Spleen (tissue), 11 donors: Measurements from ENCODE around the gene TTLL11. TPM values are rescaled to one million over a fixed set of nuclear protein-coding genes. Genes with fewer than 3 reads are reported as not detected.

Experiments
- DNase-seq: peaks from one replicate; pipeline ENCODE4 v3.0.0-alpha.2; 2020
- H3K27ac ChIP-seq, 8 donors: fragments of 200-600 bp; sonication (generic) in 7 of 8; 1 replicate in 4 of 8; 2 replicates in 4 of 8; pipeline versions ENCODE4 v1.5.0 to v1.8.0; 2016 to 2021; ENCODE audit warnings: inconsistent platforms in 4 of 8, mild to moderate bottlenecking in 4 of 8, moderate library complexity in 1 of 8
- H3K27me3 ChIP-seq, 7 donors: fragments of 200-600 bp; sonication (generic) in 6 of 7; replicated peaks in 1 of 7; 1 replicate in 4 of 7; 2 replicates in 3 of 7; pipeline versions ENCODE4 v1.5.0 to v1.8.0; 2016 to 2021; ENCODE audit warnings: inconsistent platforms in 3 of 7, mild to moderate bottlenecking in 1 of 7
- H3K36me3 ChIP-seq, 6 donors: fragments of 200-600 bp; sonication (generic) in 5 of 6; 1 replicate in 4 of 6; 2 replicates in 2 of 6; pipeline versions ENCODE4 v1.5.0 to v1.8.0; 2016 to 2021; ENCODE audit warnings: inconsistent platforms in 2 of 6
- H3K4me1 ChIP-seq, 6 donors: fragments of 200-600 bp; sonication (generic) in 5 of 6; 1 replicate in 3 of 6; 2 replicates in 3 of 6; pipeline versions ENCODE4 v1.5.0 to v1.8.0; 2016 to 2021; ENCODE audit warnings: inconsistent platforms in 3 of 6
- H3K4me3 ChIP-seq, 8 donors: fragments of 200-600 bp; sonication (generic) in 7 of 8; 1 replicate in 4 of 8; 2 replicates in 4 of 8; pipeline versions ENCODE4 v1.5.0 to v1.8.0; 2016 to 2021; ENCODE audit warnings: inconsistent platforms in 4 of 8, mild to moderate bottlenecking in 4 of 8, moderate library complexity in 2 of 8
- H3K9me3 ChIP-seq, 8 donors: fragments of 200-600 bp; sonication (generic) in 7 of 8; 1 replicate in 4 of 8; 2 replicates in 4 of 8; pipeline versions ENCODE4 v1.5.0 to v1.8.0; 2016 to 2021; ENCODE audit warnings: inconsistent platforms in 4 of 8
- CTCF ChIP-seq, 11 experiments: fragments of 200-600 bp in 7 of 11; fragments of 450-650 bp in 4 of 11; sonication (generic) in 4 of 11; IDR thresholded peaks in 8 of 11; conservative IDR thresholded peaks in 3 of 11; 1 replicate in 7 of 11; 2 replicates in 4 of 11; pipeline versions ENCODE4 v1.4.0 to v1.8.0; 2016 to 2021; ENCODE audit warnings: antibody characterized with exemption in 11 of 11, inconsistent platforms in 4 of 11, mild to moderate bottlenecking in 1 of 11
- POLR2A ChIP-seq, 3 donors: fragments of 450-650 bp; IDR thresholded peaks; one replicate each; pipeline ENCODE4 v1.5.1; 2017; ENCODE audit warnings: antibody characterized with exemption in 3 of 3, mild to moderate bottlenecking in 1 of 3
- POLR2AphosphoS5 ChIP-seq, 3 donors: sonication (generic); formaldehyde crosslinking; IDR thresholded peaks; one replicate each; pipeline ENCODE4 v1.5.1; 2017; ENCODE audit warnings: antibody characterized with exemption in 3 of 3
- WGBS, 5 donors: extraction: QIAGEN DNeasy Blood & Tissue Kit in 3 of 5; methylation state at CpG; one replicate each; pipeline versions ENCODE4 v1.1.5 to v1.1.7; 2013 to 2018; 5-methylcytosine and 5-hydroxymethylcytosine counted together
- intact Hi-C: fragments of 100-400 bp; cut with DNase I; formaldehyde crosslinking; loops from one replicate; pipeline ENCODE4 v1.15.0; 2023; ENCODE audit warnings: low total_unique reads
- polyA plus RNA-seq, 3 donors: library from polyadenylated mRNA; stranded (reverse); fragments of 200-250 nt; gene quantifications; one replicate each; pipeline ENCODE4 v1.2.1, GENCODE V29; 2013
- total RNA-seq, 7 donors: library from RNA; depleted of rRNA in 3 of 7; stranded (reverse); fragments of >200 nt in 3 of 7; fragmentation: NEBNext Ultra II Directional in 4 of 7; extraction: Animal tissue kit (Norgen Biotek cat#: 25700) in 4 of 7; gene quantifications; one replicate each; pipeline versions ENCODE4 v1.1.0 to v1.2.1, GENCODE V29; 2016 to 2021
- donor health status: healthy with polysubstance abuse.
- donor health status: DM: no; HTN: no; CAD: no; lungs with moderate emphysema.
- donor health status: DM: no; HTN: no; CAD: no.
- donor health status: Bipolar disorder and iron deficiency.
- donor health status: healthy.
- donor health status: DM: no; HTN: no; CAD: no.
- donor health status: DM: yes; HTN: yes; CAD: no.

The TTLL11 gene
- total and polyA plus RNA-seq, 10 donors, result 1.6 to 12.8 (median 7.3) TPM

- no peak for DNase-seq
- no peak overlapping the region for H3K4me3 ChIP-seq
- TF ChIP-seq POLR2A (IDR thresholded peaks at IDR 0.05), result no peak
- no peak for TF ChIP-seq POLR2AphosphoS5 (IDR thresholded peaks at IDR 0.05)
- TF ChIP-seq CTCF (IDR thresholded peaks at IDR 0.05 in 8 of 11, conservative IDR thresholded peaks at IDR 0.05 in 3 of 11), result no peak
- 96 to 100% (median 97%) methylated on average over 10 of the region's 10 CpGs for WGBS, 5 donors
- no peaks in the 10 kb centered on the region for H3K4me1 ChIP-seq
- no peaks in the 10 kb centered on the region for H3K27me3 ChIP-seq
- peaks cover 0 to 14% (median 0%) of the 10 kb centered on the region in 6 donors for H3K36me3 ChIP-seq
- H3K27ac ChIP-seq, result no peak overlapping the region
- H3K9me3 ChIP-seq, result no peaks in the 10 kb centered on the region
- intact Hi-C loops, result no loop called here
Measured at GRCh38 chr9:121870271-121870670, 222.8 kb downstream of the TTLL11 start.

- Histone ChIP-seq H3K9me3 (no peaks in the 10 kb centered on the region), H3K36me3 (peaks cover 0 to 14% (median 0%) of the 10 kb centered on the region in 6 donors), H3K4me1 (no peaks in the 10 kb centered on the region), H3K4me3 (no peak overlapping the region), H3K27ac (no peak overlapping the region), H3K27me3 (no peaks in the 10 kb centered on the region)
- intact Hi-C loops, result no loop called here
- no peak for DNase-seq
- TF ChIP-seq CTCF (IDR thresholded peaks at IDR 0.05 in 8 of 11, conservative IDR thresholded peaks at IDR 0.05 in 3 of 11) (no peak), POLR2A (IDR thresholded peaks at IDR 0.05) (no peak), POLR2AphosphoS5 (IDR thresholded peaks at IDR 0.05) (no peak)
- 82 to 92% (median 88%) methylated on average over 1 of the region's 1 CpG for WGBS, 5 donors
Measured at GRCh38 chr9:121868626-121869025, 224.5 kb downstream of the TTLL11 start.

GRCh38 chr9:121866927-121867326, 226.2 kb downstream of the TTLL11 start:
- no peak for TF ChIP-seq POLR2A (IDR thresholded peaks at IDR 0.05)
- no peak overlapping the region for H3K4me3 ChIP-seq
- no peaks in the 10 kb centered on the region for H3K27me3 ChIP-seq
- peaks cover 0 to 14% (median 0%) of the 10 kb centered on the region in 6 donors for H3K36me3 ChIP-seq
- 75 to 86% (median 83%) methylated on average over 1 of the region's 1 CpG for WGBS, 5 donors
- H3K9me3 ChIP-seq, result no peaks in the 10 kb centered on the region
- H3K4me1 ChIP-seq, result no peaks in the 10 kb centered on the region
- no peak for DNase-seq
- no peak overlapping the region for H3K27ac ChIP-seq
- intact Hi-C loops, result no loop called here

- peaks cover 0 to 14% (median 0%) of the 10 kb centered on the region in 6 donors for H3K36me3 ChIP-seq
- DNase-seq, result no peak
- intact Hi-C loops, result no loop called here
- H3K4me3 ChIP-seq, result no peak overlapping the region
- no peak overlapping the region for H3K27ac ChIP-seq
- H3K4me1 ChIP-seq, result peaks cover 0 to 3% (median 0%) of the 10 kb centered on the region in 6 donors
- 89 to 95% (median 93%) methylated on average over 7 of the region's 7 CpGs for WGBS, 5 donors
- H3K27me3 ChIP-seq, result no peaks in the 10 kb centered on the region
- H3K9me3 ChIP-seq, result no peaks in the 10 kb centered on the region
- no peak for TF ChIP-seq CTCF (IDR thresholded peaks at IDR 0.05 in 8 of 11, conservative IDR thresholded peaks at IDR 0.05 in 3 of 11)
- TF ChIP-seq POLR2AphosphoS5 (IDR thresholded peaks at IDR 0.05), result no peak
- no peak for TF ChIP-seq POLR2A (IDR thresholded peaks at IDR 0.05)
Measured at GRCh38 chr9:121865884-121866283, 227.2 kb downstream of the TTLL11 start.

GRCh38 chr9:121865060-121865459, 228.0 kb downstream of the TTLL11 start:
- peaks cover 0 to 8% (median 0%) of the 10 kb centered on the region in 6 donors for H3K36me3 ChIP-seq
- H3K27ac ChIP-seq, result no peak overlapping the region
- H3K9me3 ChIP-seq, result no peaks in the 10 kb centered on the region
- intact Hi-C loops, result no loop called here
- H3K4me3 ChIP-seq, result no peak overlapping the region
- no peaks in the 10 kb centered on the region for H3K27me3 ChIP-seq
- peaks cover 0 to 3% (median 0%) of the 10 kb centered on the region in 6 donors for H3K4me1 ChIP-seq
- TF ChIP-seq POLR2A (IDR thresholded peaks at IDR 0.05) (no peak), POLR2AphosphoS5 (IDR thresholded peaks at IDR 0.05) (no peak), CTCF (IDR thresholded peaks at IDR 0.05 in 8 of 11, conservative IDR thresholded peaks at IDR 0.05 in 3 of 11) (no peak)
- DNase-seq, result no peak
- WGBS, 5 donors, result 88 to 95% (median 92%) methylated on average over 6 of the region's 6 CpGs
